ENCODE measurements around the gene CTBP2. TPM values are rescaled to one million over a fixed set of nuclear protein-coding genes. Genes with fewer than 3 reads are reported as not detected.

The CTBP2 gene
- total and polyA plus RNA-seq, 8 donors, result 21.4 to 60.8 (median 31.1) TPM

- Histone ChIP-seq H3K36me3 (no peaks in the 10 kb centered on the region), H3K4me1 (no peaks in the 10 kb centered on the region), H3K9me3 (no peaks in the 10 kb centered on the region), H3K4me3 (no peak overlapping the region), H3K27ac (no peak overlapping the region), H3K27me3 (no peaks in the 10 kb centered on the region)
- no peak for FAIRE-seq
- WGBS, 2 donors, result 80 to 83% methylated on average over 3 of the region's 3 CpGs
- DNase-seq, result no peak
- TF ChIP-seq, protein P1, sequence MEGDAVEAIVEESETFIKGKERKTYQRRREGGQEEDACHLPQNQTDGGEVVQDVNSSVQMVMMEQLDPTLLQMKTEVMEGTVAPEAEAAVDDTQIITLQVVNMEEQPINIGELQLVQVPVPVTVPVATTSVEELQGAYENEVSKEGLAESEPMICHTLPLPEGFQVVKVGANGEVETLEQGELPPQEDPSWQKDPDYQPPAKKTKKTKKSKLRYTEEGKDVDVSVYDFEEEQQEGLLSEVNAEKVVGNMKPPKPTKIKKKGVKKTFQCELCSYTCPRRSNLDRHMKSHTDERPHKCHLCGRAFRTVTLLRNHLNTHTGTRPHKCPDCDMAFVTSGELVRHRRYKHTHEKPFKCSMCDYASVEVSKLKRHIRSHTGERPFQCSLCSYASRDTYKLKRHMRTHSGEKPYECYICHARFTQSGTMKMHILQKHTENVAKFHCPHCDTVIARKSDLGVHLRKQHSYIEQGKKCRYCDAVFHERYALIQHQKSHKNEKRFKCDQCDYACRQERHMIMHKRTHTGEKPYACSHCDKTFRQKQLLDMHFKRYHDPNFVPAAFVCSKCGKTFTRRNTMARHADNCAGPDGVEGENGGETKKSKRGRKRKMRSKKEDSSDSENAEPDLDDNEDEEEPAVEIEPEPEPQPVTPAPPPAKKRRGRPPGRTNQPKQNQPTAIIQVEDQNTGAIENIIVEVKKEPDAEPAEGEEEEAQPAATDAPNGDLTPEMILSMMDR (IDR thresholded peaks at IDR 0.05), result no peak
- intact Hi-C loops (cut with DNase I), result no loop called here
- ATAC-seq, result no peak
Observed at GRCh38 chr10:125200396-125200795, 40.0 kb upstream of the CTBP2 start.

DNA sequence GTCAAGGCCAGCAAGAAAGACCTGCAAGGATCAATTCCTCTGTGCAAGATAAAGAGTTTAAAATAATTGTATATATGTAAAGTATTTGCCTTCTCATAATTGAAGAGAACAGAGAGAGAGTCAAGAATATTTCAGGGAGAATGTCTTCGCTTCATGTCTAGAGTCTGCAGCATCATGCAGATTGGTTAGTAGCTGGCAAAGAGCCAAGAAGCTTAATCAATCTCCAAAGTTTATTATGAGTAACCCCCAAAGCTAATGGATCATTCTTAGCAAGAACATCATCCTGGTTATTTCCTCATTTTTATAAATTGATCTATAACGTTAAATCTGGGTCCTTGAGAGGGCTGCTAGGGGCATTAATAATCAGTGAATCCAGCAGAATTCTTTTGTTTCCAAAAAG lies 38.9 kb upstream of the CTBP2 start:
- intact Hi-C loops (cut with DNase I), result no loop called here
- TF ChIP-seq, protein P1 (IDR thresholded peaks at IDR 0.05), result no peak
- 83 to 87% methylated on average over 2 of the region's 2 CpGs for WGBS, 2 donors
- FAIRE-seq (no peak), ATAC-seq (no peak), DNase-seq (no peak)
- Histone ChIP-seq H3K4me1 (no peaks in the 10 kb centered on the region), H3K9me3 (no peaks in the 10 kb centered on the region), H3K27me3 (no peaks in the 10 kb centered on the region), H3K27ac (no peak overlapping the region), H3K4me3 (no peak overlapping the region), H3K36me3 (no peaks in the 10 kb centered on the region)

DNA sequence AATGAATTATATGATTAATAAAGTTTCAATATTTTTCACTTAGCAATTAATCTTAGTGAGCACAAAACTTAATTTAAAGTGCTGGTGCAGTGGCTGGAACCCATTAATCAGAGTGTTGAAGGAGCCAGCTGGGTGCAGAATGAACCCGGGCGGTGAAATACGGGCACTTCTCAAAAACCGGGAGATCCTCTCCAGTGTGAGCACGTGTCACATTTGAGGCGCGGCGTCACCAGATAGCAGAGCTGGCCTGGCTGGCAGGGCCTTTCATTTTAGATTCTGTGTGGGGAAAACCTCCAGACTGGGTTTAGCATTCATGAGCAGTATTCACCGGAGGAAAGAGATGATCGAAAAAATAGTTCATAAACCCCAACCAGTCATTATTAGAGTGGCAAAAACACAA lies 34.5 kb upstream of the CTBP2 start:
- TF ChIP-seq, protein P1 (IDR thresholded peaks at IDR 0.05), result no peak

DNA sequence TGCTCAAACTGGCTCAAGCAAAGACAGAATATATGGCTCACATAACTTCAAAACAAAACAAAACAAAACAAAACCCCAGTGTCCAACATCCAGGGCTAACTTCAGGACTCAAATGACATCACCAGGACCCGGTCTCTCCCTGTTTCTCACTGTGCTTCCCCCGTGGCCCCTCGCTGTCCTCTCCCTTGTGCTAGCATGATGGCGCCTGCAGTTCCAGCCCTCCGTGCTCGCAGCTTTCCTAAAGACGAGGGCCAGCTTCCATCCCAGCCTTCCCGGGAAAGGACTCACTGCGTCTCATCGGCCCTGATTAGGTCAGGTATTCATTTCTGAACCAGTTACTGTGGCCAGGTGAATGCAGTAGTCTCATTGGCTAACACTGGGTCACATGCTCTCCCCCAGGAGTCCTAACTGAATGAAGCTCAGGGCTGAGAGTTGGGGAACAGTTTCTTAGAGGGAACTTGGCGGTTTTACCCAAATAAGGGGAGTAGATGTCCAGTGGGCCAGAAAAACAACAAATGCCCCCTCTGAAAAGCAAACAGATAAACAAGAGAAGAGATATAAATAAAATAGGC lies 33.0 kb upstream of the CTBP2 start:
- no peak for DNase-seq
- 91 to 93% methylated on average over 11 of the region's 11 CpGs for WGBS, 2 donors
- H3K27ac ChIP-seq, result no peak overlapping the region
- H3K36me3 ChIP-seq, result no peaks in the 10 kb centered on the region
- no peaks in the 10 kb centered on the region for H3K4me1 ChIP-seq
- TF ChIP-seq, protein P1 (IDR thresholded peaks at IDR 0.05), result no peak
- no peak for ATAC-seq
- intact Hi-C loops (cut with DNase I), result no loop called here
- FAIRE-seq, result no peak
- H3K4me3 ChIP-seq, result no peak overlapping the region
- H3K27me3 ChIP-seq, result no peaks in the 10 kb centered on the region
- H3K9me3 ChIP-seq, result no peaks in the 10 kb centered on the region

More for the DNA sequence above, 34.5 kb upstream of the CTBP2 start:
- Histone ChIP-seq H3K4me3 (no peak overlapping the region), H3K27ac (no peak overlapping the region), H3K9me3 (no peaks in the 10 kb centered on the region), H3K27me3 (no peaks in the 10 kb centered on the region), H3K4me1 (no peaks in the 10 kb centered on the region), H3K36me3 (no peaks in the 10 kb centered on the region)
- DNase-seq (no peak), FAIRE-seq (no peak), ATAC-seq (no peak)
- intact Hi-C loops (cut with DNase I), result no loop called here
- 85 to 91% methylated on average over 10 of the region's 10 CpGs for WGBS, 2 donors

DNA sequence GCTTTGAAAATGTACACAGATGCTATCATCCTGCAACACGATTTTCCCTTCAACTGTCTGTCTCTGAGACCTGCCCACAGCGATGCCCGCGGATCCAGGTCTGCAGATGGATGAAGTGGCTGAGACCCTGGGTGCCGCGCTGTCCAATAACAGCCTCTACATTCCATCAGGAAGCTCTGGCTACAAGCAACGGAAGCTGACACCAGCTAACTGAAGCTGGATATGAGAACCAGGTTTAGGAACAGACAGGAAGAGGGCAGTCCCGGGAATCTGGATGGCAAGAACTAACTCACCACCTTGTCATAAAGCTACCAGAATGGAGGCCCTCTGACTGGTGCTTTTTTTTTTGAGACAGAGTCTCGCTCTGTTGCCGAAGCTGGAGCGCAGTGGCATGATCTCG lies 32.3 kb upstream of the CTBP2 start:
- H3K27me3 ChIP-seq, result no peaks in the 10 kb centered on the region
- H3K9me3 ChIP-seq, result no peaks in the 10 kb centered on the region
- H3K36me3 ChIP-seq, result no peaks in the 10 kb centered on the region
- no peak overlapping the region for H3K4me3 ChIP-seq
- 90 to 91% methylated on average over 12 of the region's 12 CpGs for WGBS, 2 donors
- no peak for ATAC-seq
- intact Hi-C loops (cut with DNase I), result no loop called here
- no peak for FAIRE-seq
- no peaks in the 10 kb centered on the region for H3K4me1 ChIP-seq
- H3K27ac ChIP-seq, result no peak overlapping the region
- no peak for DNase-seq
- TF ChIP-seq, protein P1 (IDR thresholded peaks at IDR 0.05), result no peak
